Loucy (cell line): ENCODE measurements around the gene DGKI.

Source experiments
- H2AFZ ChIP-seq: fragments of 200-600 bp; sonication (generic); 2 replicates; pipeline ENCODE4 v1.6.0; 2016; ENCODE audit warnings: antibody characterized with exemption, mild to moderate bottlenecking, low read length, moderate library complexity
- H3F3A ChIP-seq: fragments of 200-600 bp; 2 replicates; pipeline ENCODE4 v1.6.0; 2016; ENCODE audit warnings: antibody characterized with exemption, low read depth, mild to moderate bottlenecking
- H3K27me3 ChIP-seq: fragments of 200-600 bp; sonication (generic); 2 replicates; pipeline ENCODE4 v1.6.1; 2014; ENCODE audit warnings: low read length, mild to moderate bottlenecking; ENCODE audit not compliant: insufficient read depth, poor library complexity, severe bottlenecking
- H3K36me3 ChIP-seq: fragments of 200-600 bp; sonication (generic); 2 replicates; pipeline ENCODE4 v1.6.1; 2016; ENCODE audit warnings: low read length; ENCODE audit not compliant: insufficient read depth
- H3K4me1 ChIP-seq: fragments of 200-600 bp; sonication (generic); 2 replicates; pipeline ENCODE4 v1.5.1; 2014; ENCODE audit warnings: low read length, mild to moderate bottlenecking; ENCODE audit not compliant: insufficient read depth, poor library complexity, severe bottlenecking
- H3K4me2 ChIP-seq: fragments of 200-600 bp; sonication (generic); 2 replicates; pipeline ENCODE4 v1.6.0; 2014; ENCODE audit warnings: antibody characterized with exemption, low read length, low read depth, mild to moderate bottlenecking; ENCODE audit not compliant: poor library complexity, severe bottlenecking
- H3K4me3 ChIP-seq: fragments of 200-600 bp; sonication (generic); 2 replicates; pipeline ENCODE4 v1.5.1; 2014; ENCODE audit warnings: low read length, mild to moderate bottlenecking, mixed read lengths; ENCODE audit not compliant: poor library complexity, severe bottlenecking
- H3K79me2 ChIP-seq: fragments of 200-600 bp; sonication (generic); 2 replicates; pipeline ENCODE4 v1.6.1; 2014; ENCODE audit warnings: low read length; ENCODE audit not compliant: insufficient read depth
- H3K9ac ChIP-seq: fragments of 200-600 bp; sonication (generic); 2 replicates; pipeline ENCODE4 v1.6.0; 2014; ENCODE audit warnings: mild to moderate bottlenecking, low read depth, low read length, moderate library complexity; ENCODE audit not compliant: poor library complexity, severe bottlenecking
- H3K9me2 ChIP-seq: fragments of 200-600 bp; sonication (generic); replicated peaks from 2 replicates; pipeline ENCODE4 v1.6.1; 2016; ENCODE audit warnings: low read depth, low read length, mixed read lengths
- H3K9me3 ChIP-seq: fragments of 200-600 bp; sonication (generic); 2 replicates; pipeline ENCODE4 v1.6.1; 2014; ENCODE audit warnings: mild to moderate bottlenecking, antibody characterized with exemption, low read length, low read depth; ENCODE audit not compliant: insufficient read depth
- H4K20me1 ChIP-seq: fragments of 200-600 bp; sonication (generic); 2 replicates; pipeline ENCODE4 v1.6.0; 2014; ENCODE audit warnings: antibody characterized with exemption, low read length, mild to moderate bottlenecking; ENCODE audit not compliant: insufficient read depth, poor library complexity, severe bottlenecking
- EZH2phosphoT487 ChIP-seq: fragments of 200-600 bp; IDR thresholded peaks from 2 replicates; pipeline ENCODE4 v1.6.1; 2018; ENCODE audit warnings: antibody characterized with exemption, mild to moderate bottlenecking, moderate library complexity, borderline replicate concordance
- TF ChIP-seq, protein P1 (sequence below): fragments of 200-600 bp; sonication (generic); conservative IDR thresholded peaks from 2 replicates; pipeline ENCODE4 v1.5.1; 2014; ENCODE audit warnings: mild to moderate bottlenecking, antibody characterized with exemption, low read length

DGKI gene

DNA sequence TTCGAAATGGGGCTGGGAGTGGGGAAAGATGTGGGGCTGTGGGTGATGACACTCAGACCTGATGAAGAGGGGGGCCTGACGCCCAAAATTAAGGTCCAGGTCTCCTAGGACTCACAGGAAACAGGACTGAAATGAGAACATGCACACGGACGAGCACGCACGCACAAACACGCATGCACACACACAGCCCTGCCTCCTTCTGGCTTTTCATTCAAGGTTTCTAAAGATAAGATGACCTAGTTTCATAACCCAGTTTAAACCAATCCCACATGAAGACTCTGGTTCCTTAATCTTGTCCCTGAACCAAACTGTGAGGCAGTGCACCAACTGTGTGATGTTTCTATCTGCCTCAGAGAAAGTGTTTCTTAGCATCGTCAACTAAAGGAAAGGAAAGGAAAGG is 162.0 kb downstream of the DGKI start:
- Histone ChIP-seq H3K79me2 (no peaks in the 10 kb centered on the region), H3F3A (no peaks in the 10 kb centered on the region), H3K36me3 (no peaks in the 10 kb centered on the region), H2AFZ (no peak overlapping the region), H3K9me2 (no peaks in the 10 kb centered on the region), H3K27me3 (no peaks in the 10 kb centered on the region), H3K4me3 (no peak overlapping the region), H4K20me1 (no peaks in the 10 kb centered on the region), H3K9ac (no peak overlapping the region), H3K9me3 (no peaks in the 10 kb centered on the region), H3K4me1 (no peaks in the 10 kb centered on the region), H3K4me2 (no peak overlapping the region)
- no peak for TF ChIP-seq EZH2phosphoT487
- TF ChIP-seq, protein P1, sequence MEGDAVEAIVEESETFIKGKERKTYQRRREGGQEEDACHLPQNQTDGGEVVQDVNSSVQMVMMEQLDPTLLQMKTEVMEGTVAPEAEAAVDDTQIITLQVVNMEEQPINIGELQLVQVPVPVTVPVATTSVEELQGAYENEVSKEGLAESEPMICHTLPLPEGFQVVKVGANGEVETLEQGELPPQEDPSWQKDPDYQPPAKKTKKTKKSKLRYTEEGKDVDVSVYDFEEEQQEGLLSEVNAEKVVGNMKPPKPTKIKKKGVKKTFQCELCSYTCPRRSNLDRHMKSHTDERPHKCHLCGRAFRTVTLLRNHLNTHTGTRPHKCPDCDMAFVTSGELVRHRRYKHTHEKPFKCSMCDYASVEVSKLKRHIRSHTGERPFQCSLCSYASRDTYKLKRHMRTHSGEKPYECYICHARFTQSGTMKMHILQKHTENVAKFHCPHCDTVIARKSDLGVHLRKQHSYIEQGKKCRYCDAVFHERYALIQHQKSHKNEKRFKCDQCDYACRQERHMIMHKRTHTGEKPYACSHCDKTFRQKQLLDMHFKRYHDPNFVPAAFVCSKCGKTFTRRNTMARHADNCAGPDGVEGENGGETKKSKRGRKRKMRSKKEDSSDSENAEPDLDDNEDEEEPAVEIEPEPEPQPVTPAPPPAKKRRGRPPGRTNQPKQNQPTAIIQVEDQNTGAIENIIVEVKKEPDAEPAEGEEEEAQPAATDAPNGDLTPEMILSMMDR, result no peak

DNA sequence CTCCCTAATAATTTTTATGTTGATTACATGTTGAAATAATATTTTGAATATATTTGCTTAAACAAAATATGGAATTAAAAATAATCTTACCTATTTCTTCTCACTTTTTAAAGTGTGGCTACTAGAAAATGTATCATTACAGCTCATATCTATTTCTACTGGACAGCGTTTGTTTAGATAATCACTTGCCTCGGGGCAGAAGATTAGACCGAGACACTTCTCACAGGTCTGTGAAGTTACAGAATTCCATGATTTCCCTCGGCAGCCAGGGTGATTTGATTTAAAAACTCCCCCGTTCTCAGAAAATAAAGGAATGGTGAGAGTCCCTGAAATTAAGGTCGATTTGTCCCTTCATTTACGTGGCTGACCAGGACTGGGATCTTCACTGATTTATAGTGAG is 162.5 kb downstream of the DGKI start:
- H3K9me2 ChIP-seq, result no peaks in the 10 kb centered on the region
- H2AFZ ChIP-seq, result no peak overlapping the region
- H3K36me3 ChIP-seq, result no peaks in the 10 kb centered on the region
- no peaks in the 10 kb centered on the region for H3K9me3 ChIP-seq
- no peaks in the 10 kb centered on the region for H3F3A ChIP-seq
- H3K4me1 ChIP-seq, result no peaks in the 10 kb centered on the region
- H4K20me1 ChIP-seq, result no peaks in the 10 kb centered on the region
- H3K79me2 ChIP-seq, result no peaks in the 10 kb centered on the region
- H3K4me3 ChIP-seq, result no peak overlapping the region
- no peaks in the 10 kb centered on the region for H3K27me3 ChIP-seq
- no peak overlapping the region for H3K4me2 ChIP-seq
- no peak overlapping the region for H3K9ac ChIP-seq
- TF ChIP-seq, protein P1, result no peak
- TF ChIP-seq EZH2phosphoT487, result no peak

DNA sequence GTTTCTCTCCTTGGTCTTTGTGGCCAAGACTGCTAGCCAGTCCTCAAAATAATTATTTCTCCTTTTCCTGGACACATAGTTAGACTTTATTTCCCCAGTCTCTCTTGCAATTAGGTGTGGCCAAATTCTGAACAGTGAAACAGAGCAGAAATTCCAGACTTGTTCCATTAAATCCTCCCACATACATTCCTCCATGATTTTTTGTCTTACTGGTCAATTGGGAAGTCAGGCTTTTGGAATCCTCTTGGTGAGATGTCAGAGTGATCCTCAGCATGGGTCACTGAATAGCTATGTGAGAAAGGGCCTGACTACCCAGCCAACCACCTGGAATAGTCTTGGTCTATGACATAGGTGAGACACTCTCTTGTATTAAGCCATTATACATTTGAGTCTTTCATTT is 164.2 kb downstream of the DGKI start:
- Histone ChIP-seq H3K9ac (no peak overlapping the region), H4K20me1 (no peaks in the 10 kb centered on the region), H3K9me3 (no peaks in the 10 kb centered on the region), H3K27me3 (no peaks in the 10 kb centered on the region), H2AFZ (no peak overlapping the region), H3K4me1 (no peaks in the 10 kb centered on the region), H3K36me3 (no peaks in the 10 kb centered on the region), H3K79me2 (no peaks in the 10 kb centered on the region), H3F3A (no peaks in the 10 kb centered on the region), H3K9me2 (no peaks in the 10 kb centered on the region), H3K4me3 (no peak overlapping the region), H3K4me2 (no peak overlapping the region)
- no peak for TF ChIP-seq EZH2phosphoT487
- TF ChIP-seq, protein P1, result no peak
